NT2/D1 (cell line): ENCODE results near the gene SIDT1.

Experiments
- SUZ12 ChIP-seq: IDR thresholded peaks from 2 replicates; pipeline ENCODE4 v1.6.1; 2011; ENCODE audit not compliant: insufficient read length, insufficient read depth; ENCODE audit errors: extremely low read depth
- YY1 ChIP-seq: IDR thresholded peaks from 2 replicates; pipeline ENCODE4 v1.6.1; 2011; ENCODE audit not compliant: insufficient read length, insufficient read depth
- ZNF274 ChIP-seq: IDR thresholded peaks from 2 replicates; pipeline ENCODE4 v1.6.1; 2011; ENCODE audit warnings: mild to moderate bottlenecking, low read depth, low read length

DNA sequence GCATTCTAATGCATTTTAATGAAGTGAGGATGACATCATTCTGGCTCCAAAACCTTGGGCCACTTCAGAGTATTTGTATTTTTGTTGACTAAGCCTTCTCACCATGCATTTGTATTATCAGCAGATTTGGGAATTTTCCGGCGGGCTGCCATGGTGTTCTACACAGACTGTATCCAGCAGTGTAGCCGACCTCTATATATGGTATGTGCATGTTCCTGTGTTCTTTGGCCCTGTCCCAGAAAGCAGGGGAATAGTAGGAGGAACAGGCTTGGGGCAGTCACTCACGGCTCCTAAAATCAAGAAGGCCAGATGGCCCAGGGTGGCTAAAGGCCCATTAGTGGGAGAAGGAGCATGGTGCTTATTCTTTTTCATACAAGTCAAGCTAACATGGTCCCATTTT is 83.6 kb downstream of the SIDT1 start:
- no peak for TF ChIP-seq YY1
- no peak for TF ChIP-seq ZNF274
- TF ChIP-seq SUZ12 = no peak
